ENCODE results near the gene CIC. TPM values are rescaled to one million over a fixed set of nuclear protein-coding genes. Genes with fewer than 3 reads are reported as not detected.

The CIC gene
- total RNA-seq, 2 donors from 2014 or later, result 47.8 to 54.6 TPM

DNA sequence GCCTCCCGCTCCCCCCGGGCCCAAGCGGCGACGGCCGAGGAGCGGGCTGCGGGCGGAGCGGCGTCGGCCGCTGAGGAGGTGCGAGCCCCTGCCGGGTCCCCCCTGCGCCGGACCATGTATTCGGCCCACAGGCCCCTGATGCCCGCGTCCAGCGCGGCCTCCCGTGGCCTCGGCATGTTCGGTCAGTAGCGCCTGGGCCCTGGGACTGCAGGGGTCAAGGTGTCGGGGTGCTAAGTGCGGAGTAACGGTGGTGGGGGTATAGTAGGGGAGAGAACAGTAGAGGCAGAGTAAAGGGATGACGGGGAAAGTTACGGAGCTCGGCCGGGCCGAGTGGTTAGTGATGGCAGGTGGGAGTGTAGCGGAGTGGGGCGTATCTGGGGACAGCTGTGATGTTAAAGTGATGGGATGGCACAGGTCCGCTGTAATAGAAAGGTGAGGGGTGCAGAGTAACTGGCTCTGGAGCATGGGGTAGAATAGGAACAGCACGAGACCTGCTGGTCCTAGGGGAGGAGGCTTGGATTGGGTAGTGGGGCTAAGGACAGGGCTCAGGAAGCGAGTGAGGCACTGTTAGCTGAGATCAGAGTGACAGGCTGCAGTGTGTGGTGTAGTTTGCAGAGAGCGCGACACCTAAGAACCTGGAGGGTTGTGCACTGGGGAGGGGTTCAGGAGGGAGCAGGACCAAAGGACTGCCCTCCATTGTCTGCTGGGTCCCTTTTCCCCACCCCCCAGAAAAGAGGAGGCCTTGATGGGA, 15.7 kb downstream of the CIC start:
- intact Hi-C loops (cut with DNase I), result no loop called here
- TF ChIP-seq, protein P1, sequence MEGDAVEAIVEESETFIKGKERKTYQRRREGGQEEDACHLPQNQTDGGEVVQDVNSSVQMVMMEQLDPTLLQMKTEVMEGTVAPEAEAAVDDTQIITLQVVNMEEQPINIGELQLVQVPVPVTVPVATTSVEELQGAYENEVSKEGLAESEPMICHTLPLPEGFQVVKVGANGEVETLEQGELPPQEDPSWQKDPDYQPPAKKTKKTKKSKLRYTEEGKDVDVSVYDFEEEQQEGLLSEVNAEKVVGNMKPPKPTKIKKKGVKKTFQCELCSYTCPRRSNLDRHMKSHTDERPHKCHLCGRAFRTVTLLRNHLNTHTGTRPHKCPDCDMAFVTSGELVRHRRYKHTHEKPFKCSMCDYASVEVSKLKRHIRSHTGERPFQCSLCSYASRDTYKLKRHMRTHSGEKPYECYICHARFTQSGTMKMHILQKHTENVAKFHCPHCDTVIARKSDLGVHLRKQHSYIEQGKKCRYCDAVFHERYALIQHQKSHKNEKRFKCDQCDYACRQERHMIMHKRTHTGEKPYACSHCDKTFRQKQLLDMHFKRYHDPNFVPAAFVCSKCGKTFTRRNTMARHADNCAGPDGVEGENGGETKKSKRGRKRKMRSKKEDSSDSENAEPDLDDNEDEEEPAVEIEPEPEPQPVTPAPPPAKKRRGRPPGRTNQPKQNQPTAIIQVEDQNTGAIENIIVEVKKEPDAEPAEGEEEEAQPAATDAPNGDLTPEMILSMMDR (IDR thresholded peaks at IDR 0.05), result no peak
- Histone ChIP-seq H3K4me3 (peak overlapping the region; percentile 47), H3K27me3 (no peaks in the 10 kb centered on the region), H3K9me3 (no peaks in the 10 kb centered on the region), H3K4me1 (peaks cover 27% of the 10 kb centered on the region), H3K9ac (ENCODE audit: low read depth in 2 of 2, low read length in 2 of 2) (peak overlapping the region; percentile 28 to 87), H3K36me3 (peaks cover 6% of the 10 kb centered on the region), H3K27ac (peak overlapping the region; percentile 36)
- no peak for DNase-seq

DNA sequence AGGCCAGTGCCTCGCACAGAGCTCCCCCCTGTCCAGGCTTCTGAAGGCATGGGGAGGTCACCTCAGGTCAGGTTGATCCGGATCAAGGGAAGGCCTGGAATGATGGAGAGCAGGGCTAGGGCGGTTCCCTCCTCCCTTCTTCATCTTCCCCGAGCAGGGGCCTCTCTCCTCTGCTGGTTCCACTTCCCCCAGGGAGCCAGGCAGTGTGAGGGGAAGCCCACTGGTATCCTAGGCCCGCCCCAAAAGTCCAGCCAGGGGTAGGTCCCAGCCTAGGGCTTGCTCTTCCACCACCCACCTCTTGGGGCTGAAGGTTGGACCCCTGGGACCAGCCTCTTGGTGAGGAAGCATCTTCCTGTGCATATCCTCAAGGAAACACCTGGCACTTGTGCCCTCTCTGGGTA, 16.5 kb downstream of the CIC start:
- peak overlapping the region; percentile 47 for H3K4me3 ChIP-seq
- peak overlapping the region; percentile 28 to 87 for H3K9ac ChIP-seq (ENCODE audit: low read depth in 2 of 2, low read length in 2 of 2)

DNA sequence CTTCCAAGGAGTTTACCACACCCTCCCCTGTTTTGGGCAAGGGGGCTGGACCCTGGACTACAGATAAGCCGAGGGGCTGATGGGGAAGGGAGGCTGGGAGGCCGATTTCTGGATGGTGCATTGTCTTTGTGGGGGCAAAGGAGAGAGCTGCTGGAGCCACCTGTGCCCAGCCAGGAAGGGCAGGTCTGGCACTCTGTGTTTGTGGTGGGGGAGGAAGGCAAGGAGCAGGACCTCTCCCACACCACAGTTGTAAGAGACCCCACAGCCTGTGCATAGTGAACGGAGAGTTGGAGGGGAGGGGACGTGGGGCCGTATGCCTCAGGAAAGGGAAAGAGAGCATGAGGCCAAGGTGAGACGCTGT, 16.9 kb downstream of the CIC start:
- no peak for DNase-seq
- peaks cover 14% of the 10 kb centered on the region for H3K36me3 ChIP-seq
- H3K27ac ChIP-seq, result no peak overlapping the region
- no peaks in the 10 kb centered on the region for H3K9me3 ChIP-seq
- no peak overlapping the region for H3K4me3 ChIP-seq
- intact Hi-C loops (cut with DNase I), result no loop called here
- H3K27me3 ChIP-seq, result no peaks in the 10 kb centered on the region
- H3K9ac ChIP-seq (ENCODE audit: low read depth in 2 of 2, low read length in 2 of 2), result peak overlapping the region in 1 of 2 donors; percentile 28
- peaks cover 27% of the 10 kb centered on the region for H3K4me1 ChIP-seq
- TF ChIP-seq, protein P1 (IDR thresholded peaks at IDR 0.05), result no peak

More for the DNA sequence above, 16.5 kb downstream of the CIC start:
- Histone ChIP-seq H3K9me3 (no peaks in the 10 kb centered on the region), H3K27ac (no peak overlapping the region), H3K27me3 (no peaks in the 10 kb centered on the region), H3K36me3 (peaks cover 13% of the 10 kb centered on the region), H3K4me1 (peaks cover 27% of the 10 kb centered on the region)
- intact Hi-C loops (cut with DNase I), result no loop called here
- no peak for DNase-seq
- TF ChIP-seq, protein P1 (IDR thresholded peaks at IDR 0.05), result no peak

DNA sequence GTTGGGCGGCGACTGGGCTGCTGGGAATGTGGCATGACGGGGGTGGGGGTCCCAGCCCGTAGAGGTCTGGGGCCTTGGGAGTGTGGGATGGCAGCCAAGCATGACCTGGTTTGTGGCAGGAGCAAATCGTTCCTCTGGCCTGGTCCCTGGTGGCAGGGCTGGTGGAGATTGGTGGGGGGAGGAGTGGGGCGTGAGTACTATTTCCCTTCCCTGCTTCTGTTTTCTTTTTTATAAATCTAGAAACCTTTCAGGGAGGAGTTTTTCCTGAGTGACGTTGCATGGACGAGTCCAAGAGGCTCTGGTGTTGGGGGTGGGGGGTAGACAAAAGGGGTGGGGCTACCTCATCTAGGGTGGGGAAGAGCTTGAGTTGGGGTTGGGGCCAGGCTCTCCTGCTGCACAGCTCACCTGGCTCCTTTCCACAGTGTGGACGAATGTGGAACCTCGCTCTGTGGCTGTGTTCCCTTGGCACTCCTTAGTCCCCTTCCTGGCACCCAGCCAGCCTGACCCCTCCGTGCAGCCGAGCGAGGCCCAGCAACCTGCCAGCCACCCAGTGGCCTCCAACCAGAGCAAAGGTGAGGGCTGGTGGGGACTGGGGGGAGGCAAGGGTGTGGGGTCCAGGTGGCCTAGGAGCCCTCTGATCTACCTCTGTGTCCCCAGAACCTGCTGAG, 17.4 kb downstream of the CIC start:
- no peaks in the 10 kb centered on the region for H3K27me3 ChIP-seq
- TF ChIP-seq, protein P1 (IDR thresholded peaks at IDR 0.05), result no peak
- DNase-seq, result no peak
- peaks cover 14% of the 10 kb centered on the region for H3K36me3 ChIP-seq
- H3K4me3 ChIP-seq, result no peak overlapping the region
- intact Hi-C loops (cut with DNase I), result no loop called here
- H3K9me3 ChIP-seq, result no peaks in the 10 kb centered on the region
- H3K4me1 ChIP-seq, result peaks cover 27% of the 10 kb centered on the region
- H3K9ac ChIP-seq (ENCODE audit: low read depth in 2 of 2, low read length in 2 of 2), result no peak overlapping the region
- no peak overlapping the region for H3K27ac ChIP-seq

DNA sequence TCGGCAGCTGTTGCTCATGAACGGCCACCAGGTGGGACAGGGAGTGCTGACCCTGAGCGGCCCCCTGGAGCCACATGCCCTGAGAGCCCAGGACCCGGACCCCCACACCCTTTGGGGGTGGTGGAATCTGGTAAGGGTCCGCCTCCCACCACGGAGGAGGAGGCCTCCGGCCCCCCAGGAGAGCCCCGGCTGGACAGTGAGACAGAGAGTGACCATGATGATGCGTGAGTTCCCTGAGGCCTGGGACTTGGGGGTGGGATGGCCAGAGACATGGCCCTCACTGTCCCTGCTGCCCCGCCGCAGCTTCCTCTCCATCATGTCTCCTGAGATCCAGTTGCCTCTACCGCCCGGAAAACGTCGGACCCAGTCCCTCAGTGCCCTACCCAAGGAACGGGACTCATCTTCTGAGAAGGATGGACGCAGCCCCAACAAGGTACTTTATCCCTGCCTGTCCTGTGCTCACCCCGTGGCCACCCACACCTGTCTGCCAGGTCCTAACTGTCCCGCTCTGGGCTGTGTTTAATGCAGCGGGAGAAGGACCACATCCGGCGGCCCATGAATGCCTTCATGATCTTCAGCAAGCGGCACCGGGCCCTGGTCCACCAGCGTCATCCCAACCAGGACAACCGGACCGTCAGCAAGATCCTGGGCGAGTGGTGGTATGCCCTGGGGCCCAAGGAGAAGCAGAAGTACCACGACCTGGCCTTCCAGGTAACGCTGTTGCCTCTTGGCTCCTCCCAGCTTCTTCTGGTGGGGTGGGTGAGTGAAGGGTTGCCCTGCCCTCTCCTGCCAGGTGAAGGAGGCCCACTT, 18.2 kb downstream of the CIC start:
- no peaks in the 10 kb centered on the region for H3K27me3 ChIP-seq
- peaks cover 26% of the 10 kb centered on the region for H3K4me1 ChIP-seq
- peaks cover 14% of the 10 kb centered on the region for H3K36me3 ChIP-seq
- H3K27ac ChIP-seq, result no peak overlapping the region
- H3K9me3 ChIP-seq, result no peaks in the 10 kb centered on the region
- TF ChIP-seq, protein P1 (IDR thresholded peaks at IDR 0.05), result no peak
- no peak for DNase-seq
- H3K4me3 ChIP-seq, result no peak overlapping the region
- intact Hi-C loops (cut with DNase I), result no loop called here
- no peak overlapping the region for H3K9ac ChIP-seq (ENCODE audit: low read depth in 2 of 2, low read length in 2 of 2)
